ENCODE measurements around the gene FAM20A.

Gene FAM20A

DNA sequence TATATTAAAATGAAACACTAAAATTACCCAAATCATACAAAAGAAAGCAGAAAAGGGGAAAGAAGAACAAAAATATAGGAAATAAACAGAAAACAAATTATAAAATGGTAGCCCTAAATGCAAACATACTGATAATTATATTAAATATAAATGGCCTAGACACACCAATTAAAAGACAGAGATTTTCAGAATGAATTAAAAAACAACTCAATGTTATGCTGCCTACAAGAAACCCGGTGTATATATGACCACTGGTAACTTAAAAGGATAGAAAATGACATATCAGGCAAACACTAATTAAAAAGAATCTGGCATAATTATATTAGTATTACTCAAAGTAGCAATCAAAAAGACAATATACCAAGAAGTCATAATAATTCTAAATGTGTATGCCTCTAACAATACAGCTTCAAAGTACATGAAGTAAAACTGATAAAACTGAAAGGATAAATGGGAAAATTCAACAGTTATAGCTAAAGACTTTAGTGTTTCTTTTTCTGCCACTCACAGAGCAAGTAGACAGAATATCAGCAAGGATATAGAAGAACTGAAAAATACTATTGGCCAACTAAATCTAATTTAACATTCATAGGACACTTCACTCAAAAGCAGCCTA lies 7.5 kb upstream of the FAM20A start:
- DNase-seq: no peak

DNA sequence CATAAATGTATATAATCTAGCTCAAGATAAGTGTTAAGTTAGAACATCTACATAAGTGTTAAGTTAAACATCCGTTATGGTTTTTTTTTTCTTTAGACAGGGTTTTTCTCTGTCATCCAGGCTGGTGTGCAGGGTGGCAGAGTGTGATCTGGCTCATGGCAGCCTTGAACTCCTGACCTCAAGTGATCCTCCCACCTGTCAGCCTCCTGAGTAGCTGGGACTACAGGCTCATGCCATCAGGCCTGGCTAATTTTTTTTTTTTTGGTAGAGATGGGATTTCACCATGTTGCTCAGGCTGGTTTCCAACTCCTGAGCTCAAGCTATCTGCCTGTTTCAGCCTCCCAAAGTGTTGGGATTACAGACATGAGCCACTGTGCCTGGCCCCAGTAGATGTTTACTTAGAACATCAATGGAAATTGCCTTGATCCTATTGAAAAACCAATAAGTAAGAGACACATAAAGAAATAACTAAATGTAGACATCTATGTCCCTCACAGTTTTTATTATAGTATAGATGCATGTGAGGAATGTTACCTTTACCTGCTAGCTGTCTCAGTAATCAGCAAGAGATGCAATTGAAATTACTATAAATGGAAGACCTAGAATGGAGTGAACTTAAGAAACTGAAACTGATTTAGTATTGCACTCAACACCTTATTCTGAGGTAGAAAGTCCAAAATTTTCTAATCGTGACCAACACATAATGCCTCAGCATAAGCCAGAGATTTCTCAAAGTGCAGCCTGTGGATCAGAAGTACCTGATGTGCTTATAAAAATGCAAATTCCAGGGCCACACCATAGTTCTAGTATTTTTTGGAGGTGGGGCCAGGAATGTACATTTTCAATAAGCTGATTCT lies 5.5 kb upstream of the FAM20A start:
- no peak for DNase-seq

GRCh38 chr17:68605914-68606313 lies 4.7 kb upstream of the FAM20A start:
- DNase-seq: no peak

DNA sequence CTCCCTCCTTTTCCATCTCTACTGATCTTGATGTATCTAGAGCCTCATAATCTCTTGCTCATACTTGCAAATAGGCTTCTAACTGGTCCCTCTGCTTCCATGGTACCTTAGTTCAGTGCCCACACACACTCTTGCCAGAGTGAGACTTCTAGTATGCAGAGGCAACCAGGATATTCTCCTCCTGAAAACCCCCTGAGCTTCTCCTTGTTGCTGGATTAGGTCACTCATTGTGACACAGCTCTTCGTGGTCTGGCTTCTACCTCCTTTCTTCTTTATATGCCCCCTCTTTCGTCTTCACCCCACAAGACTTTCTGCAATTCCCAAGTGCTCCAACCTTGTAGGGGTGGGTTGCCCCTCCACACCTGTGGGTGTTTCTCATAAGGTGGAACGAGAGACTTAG lies 2.5 kb upstream of the FAM20A start:
- no peak for DNase-seq

DNA sequence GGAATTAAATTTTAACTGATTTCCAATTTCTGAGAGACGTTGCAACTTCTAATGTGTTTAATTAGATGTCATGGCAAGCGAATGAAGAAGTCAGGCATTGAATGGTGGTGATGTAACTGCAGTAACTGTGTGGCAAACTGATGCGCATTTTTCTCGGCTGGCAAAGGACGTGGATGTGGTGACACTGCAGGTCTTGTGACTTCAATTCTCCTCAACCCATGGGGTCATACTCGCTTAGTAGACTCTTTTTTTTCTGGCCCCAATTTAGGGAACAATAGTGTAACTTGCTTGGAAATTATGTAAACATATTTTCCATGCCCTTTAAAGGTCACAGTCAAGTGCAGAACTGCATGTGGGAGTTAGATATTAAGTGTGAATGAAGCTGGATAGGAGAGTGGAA lies 1.9 kb upstream of the FAM20A start:
- no peak for DNase-seq

DNA sequence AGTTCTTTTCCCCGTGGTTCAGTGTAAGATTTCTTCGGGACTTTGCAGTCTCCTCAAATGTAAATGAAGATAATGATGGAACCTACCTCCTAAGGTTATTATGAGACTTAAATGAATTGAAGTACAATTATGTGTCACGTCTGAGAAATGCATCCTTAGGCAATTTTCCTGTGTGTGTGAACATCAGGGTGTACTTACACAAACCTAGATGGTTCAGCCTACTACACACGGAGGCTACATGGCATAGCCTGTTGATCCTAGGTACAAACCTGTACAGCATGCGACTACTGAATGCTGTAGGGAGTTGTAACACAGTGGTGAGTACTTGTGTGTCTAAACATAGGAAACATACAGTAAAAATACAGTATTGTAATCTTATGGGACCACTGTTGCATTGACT lies 1.1 kb upstream of the FAM20A start:
- no peak for DNase-seq

DNA sequence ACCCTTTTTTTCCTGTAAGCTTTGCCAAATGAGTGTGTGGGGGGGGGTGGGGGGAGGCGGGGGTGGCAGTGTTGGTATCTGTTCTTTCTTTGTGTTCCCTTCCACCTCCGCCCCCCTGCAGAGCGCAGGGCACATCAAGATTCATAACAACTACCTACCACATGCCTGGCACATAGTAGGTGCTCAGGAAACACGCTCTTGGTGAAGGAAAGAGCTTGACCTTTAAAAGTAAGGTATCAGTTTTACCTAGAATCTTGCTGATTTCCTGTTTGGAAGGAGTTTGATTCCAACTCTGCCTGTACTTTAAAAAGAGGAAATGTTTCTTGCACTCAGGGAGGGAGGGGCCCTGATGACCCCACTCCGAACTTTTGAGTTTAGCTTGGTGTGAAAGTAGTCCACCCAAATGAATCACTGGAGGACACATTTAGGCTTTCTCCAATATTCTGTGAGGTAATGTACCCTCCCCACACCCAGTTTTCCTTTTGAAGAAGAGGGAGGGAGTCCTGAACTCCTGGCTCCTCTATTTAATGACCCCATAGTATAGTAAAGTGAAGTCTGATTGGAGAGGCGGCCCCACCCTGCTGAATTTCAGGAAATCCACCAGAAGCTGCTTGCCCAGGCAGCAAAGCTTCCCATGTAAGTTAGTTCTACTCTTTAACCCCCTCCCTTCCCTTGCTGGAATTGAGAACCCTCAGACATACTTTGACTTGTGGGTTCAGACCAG lies 560 bp upstream of the FAM20A start:
- DNase-seq: no peak

DNA sequence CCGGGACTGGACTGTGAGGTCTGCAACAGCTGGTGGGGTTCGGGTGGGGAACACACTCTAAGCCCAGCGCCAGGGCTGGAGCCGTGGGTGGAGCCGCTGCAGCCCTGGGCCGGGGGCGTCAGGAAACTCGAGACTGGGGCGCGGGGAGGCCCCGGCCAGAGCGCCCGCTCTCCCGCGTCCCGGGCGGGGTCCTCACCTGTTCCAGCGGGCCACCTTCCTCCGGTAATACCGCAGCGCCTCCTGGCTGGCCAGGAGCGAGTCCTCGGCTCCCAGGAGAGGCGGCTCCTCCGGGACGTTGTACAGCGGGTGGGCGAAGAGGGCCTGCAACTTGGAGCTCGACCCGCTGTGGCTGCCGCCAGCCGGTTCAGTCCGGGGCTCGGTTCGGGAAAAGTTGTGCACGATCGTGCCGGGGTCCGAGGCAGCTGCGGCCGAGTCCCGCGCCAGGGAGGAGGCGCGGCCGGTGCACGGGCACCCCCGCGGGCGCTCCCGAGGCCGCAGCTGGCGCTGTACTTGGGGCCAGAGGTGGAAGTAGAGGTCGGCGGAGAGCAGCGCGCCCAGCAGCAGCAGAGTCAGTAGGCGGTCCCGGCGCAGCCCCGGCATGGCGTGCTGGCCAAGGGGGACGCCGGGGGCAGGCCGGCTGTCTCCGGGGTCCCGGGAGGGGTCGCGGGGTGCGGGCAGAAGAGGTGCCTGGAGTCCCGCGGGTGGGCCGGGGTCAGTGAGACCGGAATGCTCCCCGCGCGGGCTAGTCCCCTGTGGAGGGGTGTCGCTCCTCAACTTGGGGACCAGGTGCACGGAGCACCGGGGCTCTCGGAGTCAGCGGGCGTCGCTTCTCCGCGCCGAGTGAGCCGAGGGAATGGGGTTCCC lies 868 bp downstream of the FAM20A start:
- no peak for DNase-seq

GRCh38 chr17:68599552-68600066 lies 1.6 kb downstream of the FAM20A start:
- DNase-seq: no peak

- DNase-seq: no peak
Observed at GRCh38 chr17:68599091-68599490, 2.1 kb downstream of the FAM20A start.

GRCh38 chr17:68598545-68598961 lies 2.6 kb downstream of the FAM20A start:
- no peak for DNase-seq

- DNase-seq: no peak
Observed at GRCh38 chr17:68598074-68598473, 3.1 kb downstream of the FAM20A start.

GRCh38 chr17:68596411-68596945 lies 4.7 kb downstream of the FAM20A start:
- no peak for DNase-seq

DNA sequence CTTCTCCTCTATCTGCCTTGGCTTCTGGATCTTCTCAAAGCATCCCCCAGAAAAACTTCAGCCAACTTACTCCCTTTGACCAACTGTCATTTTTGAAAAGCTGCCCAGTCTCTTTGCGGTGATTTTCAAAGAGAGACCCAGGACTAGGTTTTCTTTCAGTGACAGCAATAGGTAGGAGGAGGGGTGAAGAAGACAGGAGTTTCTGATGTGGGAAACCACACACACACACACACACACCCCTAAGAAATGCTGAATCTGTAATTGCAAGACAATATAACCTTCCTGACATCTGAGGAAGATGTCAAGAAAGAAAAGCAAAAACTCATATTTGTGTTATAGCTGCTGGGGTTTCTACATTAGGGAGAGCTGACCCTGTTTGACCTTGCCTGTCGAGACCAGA lies 5.2 kb downstream of the FAM20A start:
- DNase-seq: no peak

- no peak for DNase-seq
Observed at GRCh38 chr17:68595496-68595895, 5.7 kb downstream of the FAM20A start.

DNA sequence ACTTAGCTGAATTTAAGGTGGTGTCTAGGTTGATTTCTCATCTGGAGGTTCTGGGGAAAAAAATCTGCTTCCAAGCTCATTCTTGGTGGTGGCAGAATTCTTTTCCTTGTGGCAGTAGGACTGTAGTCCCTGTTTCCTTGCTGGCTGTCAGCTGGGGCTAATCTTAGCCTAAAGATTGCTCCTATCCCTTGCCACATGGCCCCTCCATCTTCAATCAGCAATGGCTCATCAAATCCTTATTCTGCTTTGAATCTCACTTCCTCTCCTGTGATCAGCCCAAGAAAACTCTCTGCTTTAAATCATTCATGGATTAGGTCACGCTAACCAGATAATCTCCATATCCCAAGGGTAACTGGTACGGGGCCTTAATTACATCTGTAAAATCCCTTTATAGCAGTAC lies 6.6 kb downstream of the FAM20A start:
- DNase-seq: no peak

GRCh38 chr17:68592682-68593641 lies 8.2 kb downstream of the FAM20A start:
- no peak for DNase-seq

DNA sequence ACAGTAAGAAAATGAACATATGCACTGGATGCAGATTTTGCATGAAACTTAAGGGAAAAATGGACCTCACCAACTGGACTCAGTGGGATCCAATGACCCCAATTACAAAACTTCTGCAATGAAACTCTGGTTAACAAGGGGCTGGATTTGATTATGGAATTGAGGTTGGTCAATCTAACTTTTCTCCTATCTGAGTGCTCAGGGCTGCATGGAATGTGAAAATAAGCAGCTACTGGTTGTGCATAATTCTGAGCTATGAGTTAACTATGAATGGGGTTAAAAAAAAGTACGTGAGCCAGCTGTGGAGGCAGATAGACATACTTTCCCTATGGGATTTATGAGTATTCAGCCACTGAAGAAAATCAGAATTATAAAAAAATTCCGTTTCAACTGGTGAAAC lies 9.2 kb downstream of the FAM20A start:
- no peak for DNase-seq

- no peak for DNase-seq
Observed at GRCh38 chr17:68591583-68591982, 9.6 kb downstream of the FAM20A start.

DNA sequence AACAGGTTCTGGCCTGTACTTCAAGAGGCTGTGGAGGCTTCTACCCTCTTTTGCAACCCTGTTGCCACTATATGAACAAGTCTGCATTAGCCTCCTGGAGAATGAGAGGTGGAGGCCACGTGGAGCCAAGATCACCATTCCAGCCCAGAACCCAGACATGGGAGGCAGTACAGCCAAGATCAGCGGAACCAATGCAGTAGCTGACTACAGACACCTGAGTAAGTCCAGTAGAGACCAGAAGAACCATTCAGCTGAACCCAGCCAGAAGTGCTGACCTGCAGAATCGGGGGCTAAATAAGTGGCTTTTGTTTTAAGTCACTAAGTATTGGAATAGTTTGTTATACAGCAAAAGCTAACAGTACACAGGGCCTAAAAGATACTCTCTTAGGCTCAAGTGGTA lies 12.1 kb downstream of the FAM20A start:
- no peak for DNase-seq

- DNase-seq: no peak
Observed at GRCh38 chr17:68588362-68588761, 12.8 kb downstream of the FAM20A start.

Data from activated CD4-positive, CD25-positive, alpha-beta regulatory T cell treated with anti-CD3 and anti-CD28 coated beads, Interleukin-2, amount 50 U/mL, for 72 hours (primary cell).